SIG-M5 treated with dmso at 0.1 percent for 504 hours (cell line): Measurements from ENCODE around the gene RPLP2.

ENCODE experiments used
- DNase-seq: peaks from one replicate; lab custom pipeline; 2025; ENCODE audit not compliant: unreplicated experiment; lab: John Stamatoyannopoulos, UW

Gene RPLP2

DNA sequence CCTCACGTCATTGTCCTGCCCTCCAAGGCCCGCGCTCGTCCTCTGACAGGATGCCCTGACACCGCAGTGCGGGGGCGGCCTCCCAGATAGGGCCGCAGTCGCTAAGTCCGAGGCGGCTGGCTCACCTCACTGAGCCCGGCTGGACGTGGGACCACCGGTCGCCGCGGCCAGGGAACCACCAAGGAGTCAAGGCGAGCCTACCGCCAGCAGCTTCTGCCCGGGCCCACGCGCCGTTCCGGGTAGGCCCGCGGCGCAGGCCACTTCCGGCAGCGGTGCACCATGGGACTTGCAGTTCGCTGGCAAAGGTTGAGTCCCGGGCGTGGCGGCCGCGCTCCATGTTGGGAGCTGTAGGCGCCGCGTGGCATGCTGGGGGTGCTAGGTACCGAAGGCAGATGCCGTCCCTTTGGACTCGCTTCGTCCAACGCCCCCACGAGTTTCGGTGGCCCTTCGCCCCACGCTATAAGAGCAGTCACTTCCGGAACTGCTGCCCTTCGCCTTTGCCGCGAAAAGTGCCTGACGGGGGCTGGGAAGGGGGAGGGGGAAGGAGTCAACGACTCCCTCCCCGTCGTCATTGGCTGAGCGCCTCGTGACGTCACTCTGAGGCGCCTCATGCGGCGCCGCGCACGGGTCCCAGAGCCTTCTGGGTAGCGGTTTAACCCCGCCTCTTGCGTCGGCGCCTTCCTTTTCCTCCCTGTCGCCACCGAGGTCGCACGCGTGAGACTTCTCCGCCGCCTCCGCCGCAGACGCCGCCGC is at the start of gene RPLP2:
RPLP2 (plus strand) TSS at position 681 of the 753 bp plus-strand sequence. CDS start 268 bp downstream, outside the sequence.
- peak; percentile 85 for DNase-seq

DNA sequence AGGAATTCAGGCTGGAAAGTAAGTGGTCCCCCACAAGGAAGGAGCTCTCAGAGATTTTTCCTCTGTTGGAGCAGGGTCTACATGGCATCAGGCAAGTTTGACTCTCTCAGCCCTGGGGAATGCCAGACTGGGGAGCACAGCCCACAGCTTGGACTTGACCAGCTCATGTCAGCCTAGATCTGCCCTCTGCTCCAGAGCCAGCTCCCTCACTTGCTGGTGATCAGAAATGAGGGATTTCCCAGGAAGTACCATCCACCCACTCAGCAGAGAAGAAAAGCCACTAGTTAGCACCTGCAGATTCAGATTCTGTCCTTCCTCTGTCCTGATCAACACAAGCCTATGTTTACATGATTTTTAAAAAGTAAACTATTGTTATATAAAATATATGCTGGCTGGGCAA is 49.5 kb upstream of the RPLP2 start:
- DNase-seq = no peak

DNA sequence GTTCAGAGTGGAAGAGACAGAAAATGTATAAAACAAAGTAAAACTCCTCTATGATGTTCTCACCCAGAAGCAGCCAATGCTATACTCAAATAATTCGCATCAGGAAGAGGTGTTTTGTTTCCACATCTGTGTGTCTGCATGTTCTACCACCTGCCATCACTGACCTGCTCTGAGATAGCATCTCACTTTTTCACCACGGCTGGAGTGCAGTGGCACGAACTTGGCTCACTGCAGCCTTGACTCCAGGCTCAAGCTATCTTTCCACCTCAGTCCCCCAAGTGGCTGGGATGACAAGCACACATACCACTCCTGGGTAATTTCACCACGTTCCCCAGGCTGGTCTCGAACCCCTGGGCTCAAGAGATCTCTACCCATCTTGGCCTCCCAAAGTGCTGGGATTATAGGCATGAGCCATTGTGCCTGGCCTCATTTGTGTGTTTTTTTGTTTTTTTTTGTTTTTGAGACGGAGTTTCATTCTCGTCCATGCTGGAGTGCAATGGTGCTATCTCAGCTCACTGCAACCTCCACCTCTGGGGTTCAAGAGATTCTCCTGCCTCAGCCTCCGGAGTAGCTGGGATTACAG is 48.1 kb upstream of the RPLP2 start:
- DNase-seq = no peak

DNA sequence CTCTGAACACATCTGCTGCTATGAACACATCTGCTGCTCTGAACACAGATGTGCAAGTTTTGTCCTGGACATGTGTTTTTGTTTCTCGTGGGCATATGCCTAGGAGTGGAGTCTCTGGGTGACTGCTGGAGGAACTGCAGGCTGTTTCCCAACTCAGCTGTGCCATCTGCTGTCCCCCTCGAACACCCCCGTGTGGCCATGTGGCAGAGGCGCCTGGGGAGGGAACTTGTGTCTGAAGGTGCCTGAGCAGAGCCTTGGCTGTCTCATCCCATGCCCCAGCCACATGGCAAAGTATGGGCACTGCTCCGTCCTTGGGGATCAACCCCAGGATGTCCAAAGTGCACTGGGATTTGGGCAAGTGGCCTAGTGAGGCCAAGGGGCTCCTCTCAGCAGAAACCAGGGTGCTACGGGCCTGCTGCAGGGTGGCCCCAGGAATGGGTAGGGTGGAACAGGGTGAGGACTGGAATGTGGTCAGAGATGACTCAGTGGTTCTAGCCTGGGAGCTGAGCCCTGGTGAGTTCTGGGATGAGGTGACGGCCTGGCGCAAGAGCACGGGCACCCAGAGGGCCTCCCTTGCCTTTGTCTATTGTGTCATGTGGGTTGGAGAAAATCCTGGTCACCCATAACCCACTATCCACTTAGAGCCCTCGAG is 47.2 kb upstream of the RPLP2 start:
- peak; percentile 55 for DNase-seq

DNA sequence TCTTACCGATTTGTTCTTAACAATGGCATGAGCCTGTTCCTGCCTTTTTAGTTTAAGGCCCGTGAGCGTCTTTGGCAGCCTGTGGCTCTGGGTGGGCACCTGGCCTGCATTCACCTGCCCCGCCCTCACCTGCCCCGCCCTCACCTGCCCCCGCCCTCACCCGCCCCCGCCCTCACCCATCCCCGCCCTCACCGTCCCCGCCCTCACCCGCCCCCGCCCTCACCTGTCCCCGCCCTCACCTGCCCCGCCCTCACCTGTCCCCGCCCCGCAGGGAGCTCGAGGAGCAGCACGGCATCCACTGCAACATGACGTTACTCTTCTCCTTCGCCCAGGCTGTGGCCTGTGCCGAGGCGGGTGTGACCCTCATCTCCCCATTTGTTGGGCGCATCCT is 46.7 kb upstream of the RPLP2 start:
- no peak for DNase-seq

DNA sequence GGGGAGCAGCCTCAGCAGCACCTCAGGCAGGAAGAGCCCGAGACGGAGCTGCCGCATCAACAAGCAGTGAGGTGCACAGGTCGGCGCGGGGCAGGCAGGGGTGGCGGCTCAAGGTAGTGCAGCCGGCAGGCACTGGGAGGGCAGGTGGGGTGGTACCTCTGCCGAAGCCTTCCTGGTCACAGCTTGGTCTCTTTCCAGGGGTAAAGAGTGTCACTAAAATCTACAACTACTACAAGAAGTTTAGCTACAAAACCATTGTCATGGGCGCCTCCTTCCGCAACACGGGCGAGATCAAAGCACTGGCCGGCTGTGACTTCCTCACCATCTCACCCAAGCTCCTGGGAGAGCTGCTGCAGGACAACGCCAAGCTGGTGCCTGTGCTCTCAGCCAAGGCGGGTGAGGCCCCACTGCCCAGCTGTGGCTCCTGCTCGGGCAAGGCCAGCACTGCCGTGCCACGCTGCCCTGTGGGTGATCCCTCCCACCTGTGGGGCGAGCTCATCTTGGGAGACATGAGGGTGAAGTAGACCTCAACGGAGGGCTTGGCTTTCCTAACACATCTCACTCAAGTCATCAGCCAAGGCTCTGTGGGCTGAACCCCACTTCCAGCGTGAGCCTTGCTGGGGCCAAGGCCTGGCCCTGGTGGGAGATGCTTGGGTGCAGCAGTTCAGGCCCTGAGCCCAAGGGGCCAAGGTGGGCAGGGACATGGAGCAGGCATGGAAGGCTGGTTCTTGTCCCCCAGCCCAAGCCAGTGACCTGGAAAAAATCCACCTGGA is 46.0 kb upstream of the RPLP2 start:
- no peak for DNase-seq

DNA sequence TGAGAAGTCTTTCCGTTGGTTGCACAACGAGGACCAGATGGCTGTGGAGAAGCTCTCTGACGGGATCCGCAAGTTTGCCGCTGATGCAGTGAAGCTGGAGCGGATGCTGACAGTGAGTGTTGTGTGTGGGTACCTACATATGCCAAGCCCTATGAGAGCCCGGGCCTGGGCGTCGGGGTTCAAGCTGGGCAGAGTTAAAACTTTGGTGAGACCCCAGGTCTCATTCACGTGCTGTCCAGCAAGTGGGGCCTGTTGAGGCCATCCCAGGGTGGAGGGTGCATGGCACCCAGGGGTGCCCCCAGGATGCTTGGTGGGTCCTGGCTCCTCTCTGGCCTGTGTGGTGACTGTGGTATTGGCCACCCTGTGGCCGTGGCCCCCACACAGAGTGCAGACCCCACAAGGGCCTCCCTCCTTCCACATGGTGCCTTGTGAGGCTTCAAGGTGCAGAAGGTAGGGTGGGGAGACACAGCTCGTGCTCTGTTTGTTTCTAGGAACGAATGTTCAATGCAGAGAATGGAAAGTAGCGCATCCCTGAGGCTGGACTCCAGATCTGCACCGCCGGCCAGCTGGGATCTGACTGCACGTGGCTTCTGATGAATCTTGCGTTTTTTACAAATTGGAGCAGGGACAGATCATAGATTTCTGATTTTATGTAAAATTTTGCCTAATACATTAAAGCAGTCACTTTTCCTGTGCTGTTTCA is 45.3 kb upstream of the RPLP2 start:
- no peak for DNase-seq

DNA sequence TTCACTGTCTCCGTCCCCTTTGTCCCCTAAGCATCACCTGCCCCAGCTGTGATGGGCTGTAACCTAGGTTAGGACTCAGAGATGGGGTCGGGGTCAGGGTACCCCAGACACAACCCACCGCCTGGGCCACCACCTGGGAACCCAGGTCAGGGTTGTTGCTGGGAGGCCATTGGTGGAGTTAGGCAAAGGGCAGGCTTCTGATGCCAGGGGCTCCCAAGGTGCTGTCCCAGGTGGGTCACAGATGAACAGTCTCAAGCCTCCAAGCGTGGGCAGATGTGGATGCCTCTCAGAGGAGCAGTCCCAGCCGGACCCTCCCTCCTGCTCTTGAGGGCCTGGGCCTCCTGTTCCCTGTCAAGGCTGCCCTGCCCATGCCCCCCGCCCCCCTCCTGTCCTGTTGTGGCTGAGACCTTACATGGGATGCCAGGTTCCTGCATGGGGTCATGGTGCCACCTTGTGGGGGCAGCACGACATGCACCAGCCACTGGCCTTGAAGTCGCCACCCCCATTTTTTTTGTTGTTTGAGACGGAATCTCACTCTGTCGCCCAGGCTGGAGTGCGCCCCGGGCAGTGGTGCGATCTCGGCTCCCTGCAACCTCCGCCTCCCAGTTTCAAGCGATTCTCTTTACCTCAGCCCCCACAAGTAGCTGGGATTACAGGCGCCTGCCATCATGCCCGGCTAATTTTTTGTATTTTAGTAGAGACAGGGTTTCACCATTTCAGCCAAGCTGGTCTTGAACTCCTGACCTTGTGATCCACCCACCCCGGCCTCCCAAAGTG is 44.6 kb upstream of the RPLP2 start:
- DNase-seq = peak; percentile 28

DNA sequence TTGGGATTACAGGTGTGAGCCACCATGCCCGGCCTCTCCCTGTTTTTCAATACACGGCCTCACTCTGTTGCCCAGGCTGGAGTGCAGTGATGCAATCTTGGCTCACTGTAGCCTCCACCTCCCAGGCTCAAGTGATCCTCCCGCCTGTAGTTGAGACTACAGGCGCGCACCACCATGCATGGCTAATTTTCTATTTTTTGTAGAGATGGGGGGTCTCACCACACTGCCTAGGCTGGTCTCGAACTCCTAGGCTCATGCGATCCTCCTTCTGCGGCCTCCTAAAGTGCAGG is 44.0 kb upstream of the RPLP2 start:
- DNase-seq = no peak

DNA sequence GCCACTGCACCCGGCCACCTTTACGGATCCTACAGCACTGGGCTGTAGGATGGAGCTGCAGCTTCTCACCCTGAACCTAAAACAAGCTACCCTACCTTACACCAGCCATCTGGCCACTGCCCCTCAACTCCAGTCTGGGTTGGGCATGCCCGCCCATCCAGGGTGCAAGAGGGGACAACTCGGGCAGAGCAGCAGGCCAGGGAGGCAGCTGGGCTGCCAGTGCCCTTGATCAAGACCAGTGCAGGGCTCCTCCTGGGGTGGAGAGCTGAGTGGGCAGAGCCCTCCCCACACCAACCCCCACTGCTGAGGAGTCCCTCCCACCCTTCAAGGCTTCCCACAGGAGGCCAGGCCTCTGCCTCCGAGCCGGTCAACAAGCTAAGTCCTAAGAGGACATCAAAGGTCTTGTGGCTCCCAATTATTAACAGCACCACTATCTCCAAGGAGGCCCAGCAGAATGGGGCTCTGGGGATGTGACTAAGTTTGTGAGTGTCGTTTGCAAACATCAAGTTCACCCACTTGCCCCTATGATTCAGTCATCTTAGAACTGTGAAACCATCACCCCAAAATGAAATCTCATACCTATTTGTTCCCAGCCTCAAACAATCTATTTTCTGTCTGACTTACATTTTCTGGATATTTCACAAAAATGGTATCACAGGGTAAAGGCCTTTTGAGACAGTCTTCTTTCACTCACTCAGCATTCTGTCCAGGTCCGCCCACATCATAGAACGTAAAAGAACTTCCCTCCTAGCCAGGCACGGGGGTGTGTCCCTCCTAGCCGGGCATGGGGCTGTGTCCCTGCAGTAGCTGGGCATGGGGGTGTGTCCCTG is 43.4 kb upstream of the RPLP2 start:
- no peak for DNase-seq

DNA sequence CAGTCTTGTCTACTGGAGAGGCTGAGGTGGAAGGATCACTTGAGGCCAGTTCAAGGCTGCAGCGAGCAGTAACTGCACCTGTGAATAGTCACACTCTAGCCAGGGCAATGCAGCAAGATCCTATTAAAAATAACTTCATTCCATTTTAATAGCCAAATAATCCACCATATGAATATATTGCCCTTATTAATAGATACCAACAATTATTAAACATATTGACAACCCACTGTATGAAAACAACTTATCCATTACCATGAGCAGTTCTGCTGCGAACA is 42.9 kb upstream of the RPLP2 start:
- DNase-seq = no peak

DNA sequence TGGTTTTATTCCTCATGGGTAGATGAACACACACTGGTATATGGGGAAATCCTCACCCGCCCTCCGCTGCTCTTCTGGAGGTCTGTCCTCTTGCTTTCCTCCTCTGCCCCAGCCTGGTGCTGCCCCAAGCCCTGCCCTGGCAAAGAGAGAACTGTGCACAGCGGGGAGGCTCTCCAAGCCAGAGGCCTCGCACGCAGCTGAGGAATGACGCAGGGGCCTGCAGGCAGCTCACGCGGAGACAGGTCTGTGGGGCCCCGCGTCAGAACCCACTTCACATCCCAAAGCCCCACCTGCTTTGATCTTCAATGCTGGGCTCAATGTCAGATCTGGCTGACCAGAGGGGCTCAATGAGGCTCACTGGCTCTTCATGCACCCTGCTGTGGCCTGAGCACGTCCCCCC is 42.5 kb upstream of the RPLP2 start:
- no peak for DNase-seq

DNA sequence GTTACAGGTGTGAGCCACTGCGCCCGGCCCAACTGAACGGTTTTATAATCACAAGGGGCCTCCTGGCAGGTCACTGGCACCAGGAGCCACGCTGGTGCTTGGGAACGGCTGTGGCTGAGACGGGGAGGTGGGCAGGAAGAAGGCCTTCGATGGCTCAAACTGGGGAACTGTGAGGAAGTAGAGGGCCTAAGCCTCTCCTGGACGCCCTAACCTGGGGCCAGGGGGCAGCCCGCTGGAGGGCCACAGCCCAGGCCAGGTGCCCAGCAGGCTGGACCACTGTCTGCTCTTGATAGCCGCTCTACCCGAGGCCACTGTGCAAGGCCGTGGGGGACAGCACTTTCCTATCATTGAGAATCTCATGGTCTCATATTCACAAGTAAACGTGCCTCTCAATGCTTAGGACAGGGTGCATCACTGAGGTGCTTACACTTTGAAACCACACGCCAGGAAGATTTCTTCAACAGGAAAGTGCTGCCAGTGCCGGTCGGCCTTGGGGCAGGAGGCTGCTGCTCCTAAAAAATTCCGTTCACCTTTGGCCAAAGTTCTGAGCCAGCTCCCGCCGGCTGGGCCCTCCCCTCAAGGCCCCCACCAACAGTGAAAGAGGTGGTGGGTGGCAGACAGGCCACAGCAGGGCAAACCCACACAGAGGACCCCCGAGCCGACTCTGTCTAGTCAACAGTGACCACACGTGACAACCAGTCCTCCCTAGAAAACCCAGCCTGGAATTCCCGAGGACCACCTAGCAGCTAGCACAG is 39.7 kb upstream of the RPLP2 start:
- no peak for DNase-seq

DNA sequence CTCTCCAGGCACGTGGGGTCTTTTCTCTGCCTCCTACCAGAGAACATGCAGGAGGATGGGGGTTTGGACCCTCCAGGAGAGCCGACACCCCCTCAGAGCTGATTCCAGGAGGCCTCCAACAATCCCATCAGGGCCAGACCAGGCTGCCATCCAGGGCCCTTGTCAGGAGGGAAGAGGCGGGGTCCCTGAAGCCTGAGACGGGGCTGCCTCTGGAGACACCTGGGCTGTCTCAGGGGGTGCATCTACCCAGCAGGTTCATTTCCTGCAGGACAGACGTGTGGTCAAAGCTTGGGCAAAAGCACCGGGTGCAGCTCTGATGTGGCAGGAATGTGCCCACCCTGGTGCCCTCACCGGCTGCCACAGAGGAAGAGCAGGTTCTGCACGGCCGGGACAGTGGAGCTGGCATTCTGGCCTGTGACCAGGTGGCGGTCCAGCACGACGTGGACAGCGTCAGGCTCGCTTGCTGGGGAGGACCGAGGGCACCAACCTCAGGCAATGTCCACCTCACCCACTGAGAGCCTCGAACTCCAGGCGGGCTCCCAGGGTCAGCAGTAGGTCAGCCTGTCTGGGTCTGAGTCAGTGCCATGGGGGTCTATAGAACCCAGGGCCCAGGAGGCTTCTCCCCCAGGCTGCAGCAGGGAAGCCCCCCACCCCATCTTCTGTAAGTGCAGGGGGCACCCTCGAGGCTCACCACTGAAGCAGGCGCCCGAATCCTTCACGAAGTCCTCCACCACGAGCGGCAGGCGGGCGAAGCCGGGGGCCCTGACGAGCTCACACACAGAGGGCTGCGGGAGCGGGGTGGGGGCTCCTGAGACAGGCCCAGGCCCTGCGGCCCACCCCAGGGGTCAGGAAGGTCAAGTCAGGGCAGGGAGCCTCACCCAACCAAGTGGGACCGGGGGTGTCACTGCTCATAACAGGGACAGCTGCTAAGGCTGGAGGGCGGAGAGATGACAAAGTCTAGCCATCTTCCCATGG is 38.8 kb upstream of the RPLP2 start:
- no peak for DNase-seq

DNA sequence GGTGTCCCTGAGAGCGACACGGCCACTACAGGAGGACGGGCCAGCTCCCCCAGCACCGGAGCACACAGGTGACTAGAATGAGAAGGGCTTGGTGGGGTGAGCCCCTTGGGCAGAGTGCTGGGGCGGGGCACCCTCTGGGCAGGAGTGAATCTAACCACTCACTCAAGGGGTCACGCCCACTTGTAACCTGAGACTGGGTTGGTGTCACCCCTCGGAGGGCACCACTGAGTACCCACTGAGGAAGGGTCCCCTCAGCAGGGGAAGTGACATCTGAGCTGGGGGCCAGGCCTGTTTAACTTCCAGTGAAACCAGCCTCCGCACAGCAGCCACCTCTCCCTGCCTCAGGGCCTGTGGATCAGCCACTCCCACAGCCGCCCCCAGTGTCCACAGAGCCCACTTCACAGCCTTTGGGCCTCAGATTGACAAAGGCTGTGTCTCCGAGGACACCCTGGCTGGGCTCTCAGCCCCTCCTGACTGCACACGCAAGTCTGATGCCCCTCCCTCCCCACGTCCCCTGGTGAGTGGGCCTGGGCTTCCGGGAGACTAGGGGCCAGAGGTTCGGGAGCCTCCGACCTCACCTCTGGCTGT is 38.1 kb upstream of the RPLP2 start:
- no peak for DNase-seq

DNA sequence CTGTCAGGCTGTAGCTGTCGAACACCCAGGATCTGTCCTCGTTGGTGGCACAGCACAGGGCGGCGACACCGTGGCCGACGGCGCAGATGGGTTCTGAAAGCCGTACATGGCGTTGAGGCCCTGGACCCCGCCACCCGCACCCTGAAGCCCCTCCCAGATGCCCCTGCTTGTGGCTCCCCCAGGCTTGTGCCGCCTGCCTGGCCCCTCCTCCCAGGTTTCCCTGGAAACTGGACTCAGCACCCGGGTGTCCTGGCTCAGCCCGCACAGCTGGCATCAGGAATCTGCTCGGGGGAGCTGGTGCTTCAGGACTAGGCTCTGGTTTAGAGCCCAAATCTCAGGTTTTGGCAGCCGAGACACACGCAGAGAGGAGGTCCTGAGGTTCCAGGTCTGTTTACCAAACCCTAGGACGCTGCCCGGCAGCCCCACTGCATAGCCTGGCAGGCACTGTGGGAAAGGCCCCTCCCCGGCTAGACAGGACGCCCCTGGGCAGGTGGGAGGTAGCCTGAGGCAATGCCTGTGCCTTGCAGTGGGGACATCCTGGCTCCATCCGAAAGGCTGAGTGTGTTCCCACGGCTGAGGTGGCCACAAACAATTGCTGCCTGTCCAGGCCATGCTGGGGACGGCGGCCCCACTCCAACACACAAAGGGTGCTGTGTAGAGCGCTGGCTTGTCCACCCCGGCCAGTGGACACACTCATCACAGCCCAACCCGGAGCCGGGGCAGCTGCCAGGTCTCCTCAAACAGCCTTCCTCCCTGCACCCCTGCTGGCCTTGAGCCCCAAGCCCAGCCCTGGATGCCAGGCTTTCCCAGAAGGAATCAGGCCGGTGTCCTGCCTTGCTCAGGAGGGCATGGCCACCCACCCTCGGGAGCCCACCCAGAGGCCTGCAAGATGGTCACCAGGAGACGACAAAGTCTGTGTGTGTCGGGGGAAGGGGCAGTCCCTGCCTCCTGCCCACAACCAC is 37.1 kb upstream of the RPLP2 start:
- DNase-seq = no peak

DNA sequence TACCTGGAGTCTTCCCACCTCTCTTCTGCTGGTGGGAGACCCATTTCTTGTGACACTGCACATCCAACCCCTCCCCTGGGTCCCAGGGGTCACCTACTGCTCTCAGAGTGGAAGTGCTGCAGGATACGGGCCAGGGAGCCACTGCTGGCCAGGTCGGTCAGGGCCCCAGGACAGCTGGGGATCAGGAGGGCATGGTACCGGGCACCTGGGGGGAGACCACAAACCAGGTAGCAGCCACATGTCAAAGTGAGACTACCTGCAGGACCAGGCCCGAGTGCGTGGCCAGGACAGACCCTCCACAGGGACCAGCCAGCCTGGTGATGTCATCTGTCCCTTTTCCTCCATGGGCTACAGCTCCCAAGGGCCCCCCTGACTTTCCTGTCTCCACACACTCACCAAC is 36.3 kb upstream of the RPLP2 start:
- DNase-seq = no peak
